GM18870 (cell line): ENCODE data around the gene PRKCE.

ENCODE experiments used
- ATAC-seq: cut with Tn5 transposase; IDR thresholded peaks from one replicate; pipeline ENCODE4 v1.9.1; 2021; ENCODE audit warnings: moderate library complexity; ENCODE audit not compliant: unreplicated experiment

The PRKCE gene

DNA sequence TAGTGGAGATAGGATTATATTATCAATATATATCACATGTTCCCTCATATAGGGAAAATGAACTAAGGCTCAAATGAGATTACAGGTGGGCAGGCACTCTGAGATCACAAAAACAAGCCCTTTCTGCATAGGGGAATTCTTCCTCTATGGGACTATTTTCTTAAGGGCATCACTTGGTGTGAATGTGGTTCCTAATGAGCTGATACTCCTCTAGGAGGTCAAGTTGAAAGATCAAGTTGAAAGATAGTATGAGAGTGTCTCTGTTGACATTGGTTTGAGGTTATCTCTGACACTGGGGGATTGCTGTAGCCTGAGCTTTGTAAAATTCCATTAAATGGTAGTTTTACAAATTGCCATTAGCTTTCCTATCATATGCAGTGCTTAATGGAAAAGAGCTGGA, 270.4 kb downstream of the PRKCE start:
- no peak for ATAC-seq

DNA sequence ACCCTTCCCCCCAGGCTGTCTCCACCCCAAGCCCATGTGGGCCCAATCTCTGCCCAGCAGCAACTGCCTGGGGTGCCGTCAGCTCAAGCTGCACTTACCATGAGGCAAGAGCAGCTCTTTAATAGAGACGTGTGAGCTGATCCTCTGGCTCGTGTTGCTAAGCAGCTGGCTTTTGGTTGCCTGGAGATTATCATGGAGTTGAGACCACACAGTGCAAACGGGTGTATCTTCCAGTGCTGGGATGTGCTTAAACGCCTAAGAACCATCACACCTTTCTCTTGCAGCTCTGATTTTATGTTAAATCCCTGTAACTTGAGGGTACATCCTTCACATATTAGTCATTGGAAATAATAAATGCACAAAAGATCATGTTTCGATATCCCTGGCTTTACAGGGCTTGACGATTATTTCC, 271.1 kb downstream of the PRKCE start:
- no peak for ATAC-seq

DNA sequence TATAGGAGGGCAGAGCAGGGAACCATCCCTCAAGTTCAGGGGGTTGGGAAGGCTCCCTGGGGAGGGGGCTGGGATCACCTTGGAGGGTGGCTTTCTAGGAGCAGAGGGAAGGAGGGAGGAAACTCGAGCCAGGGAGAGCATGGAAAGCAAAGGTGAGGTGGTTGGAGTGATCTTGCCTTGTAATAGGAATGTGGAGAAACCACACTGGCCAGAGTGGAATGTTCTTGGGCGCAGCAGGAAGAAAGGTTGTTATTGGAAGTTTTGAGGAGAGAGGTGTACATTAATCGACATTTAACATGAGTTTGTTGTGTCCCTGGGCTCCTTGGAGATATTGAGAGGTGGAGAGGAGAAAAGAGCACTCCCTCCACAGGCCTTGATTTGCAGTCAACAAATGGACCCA, 272.2 kb downstream of the PRKCE start:
- no peak for ATAC-seq

DNA sequence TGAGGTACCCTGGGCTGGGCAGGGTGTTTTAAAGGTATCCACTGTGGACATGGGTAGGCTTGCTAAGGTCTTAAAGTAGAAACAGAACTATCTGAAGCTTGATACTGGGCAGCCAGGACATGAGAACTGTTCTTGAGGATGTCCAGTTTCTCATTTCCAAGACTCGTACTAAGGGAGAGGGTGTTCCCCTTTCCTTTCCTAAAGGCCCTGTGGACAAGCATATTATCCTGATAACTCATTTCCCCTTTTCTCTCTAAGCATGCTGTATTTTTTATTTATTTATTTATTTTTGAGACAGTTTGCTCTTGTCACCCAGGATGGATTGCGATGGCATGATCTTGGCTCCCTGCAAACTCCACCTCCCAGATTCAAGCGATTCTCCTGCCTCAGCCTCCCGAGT, 273.6 kb downstream of the PRKCE start:
- no peak for ATAC-seq

DNA sequence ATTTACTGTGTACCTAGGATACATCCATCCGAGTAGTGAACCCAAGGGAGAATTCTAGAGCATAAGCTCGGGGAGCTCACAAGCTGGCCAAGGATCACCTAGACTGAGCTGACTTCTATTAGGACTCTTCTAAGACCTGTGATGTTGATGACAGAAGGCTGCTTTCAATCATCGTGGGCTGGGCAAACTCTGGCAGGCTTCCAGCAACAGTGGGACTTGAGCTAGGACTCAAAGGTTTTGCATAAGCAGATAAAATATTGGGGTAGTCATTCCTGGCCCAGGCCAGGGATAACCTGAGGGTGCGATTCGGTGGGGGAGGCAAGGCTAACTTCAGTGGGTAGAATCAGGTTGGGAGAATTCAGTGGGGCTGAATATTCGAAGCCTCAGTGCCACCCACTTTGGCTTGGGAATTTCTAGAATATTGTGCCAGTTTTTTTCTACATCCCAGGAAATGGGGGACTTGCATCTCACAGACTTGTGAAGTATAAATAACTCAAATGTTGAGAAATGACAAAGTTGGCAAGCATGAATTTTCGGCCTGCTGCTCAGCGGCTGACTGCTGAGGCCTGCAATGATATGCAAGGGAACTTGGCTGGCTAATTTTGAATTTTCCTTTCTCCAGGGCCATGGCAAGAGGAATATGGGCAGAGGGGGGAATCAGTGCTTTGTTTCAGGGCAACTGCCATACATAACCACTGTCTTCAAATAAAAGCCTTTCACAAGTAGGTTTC, 274.3 kb downstream of the PRKCE start:
- ATAC-seq, result no peak

DNA sequence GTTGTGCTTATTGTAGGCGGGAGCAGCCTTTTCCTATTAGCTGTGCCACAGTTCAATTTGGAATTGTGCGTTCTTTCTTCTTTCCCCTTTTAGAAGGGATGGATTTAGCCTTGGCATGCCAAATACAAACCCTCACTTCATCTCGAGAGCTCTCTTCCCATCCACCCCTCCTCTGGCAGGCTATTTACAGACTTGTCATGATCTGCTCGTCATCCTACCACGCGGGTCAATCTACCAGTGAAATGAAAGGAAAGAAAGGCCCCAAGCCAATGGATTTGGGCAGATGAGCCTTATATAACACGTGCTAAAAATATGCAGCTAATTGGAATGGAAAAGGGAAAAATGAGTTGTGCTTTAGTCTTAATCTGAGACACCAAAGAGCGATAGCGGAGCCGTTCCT, 277.5 kb downstream of the PRKCE start:
- no peak for ATAC-seq

DNA sequence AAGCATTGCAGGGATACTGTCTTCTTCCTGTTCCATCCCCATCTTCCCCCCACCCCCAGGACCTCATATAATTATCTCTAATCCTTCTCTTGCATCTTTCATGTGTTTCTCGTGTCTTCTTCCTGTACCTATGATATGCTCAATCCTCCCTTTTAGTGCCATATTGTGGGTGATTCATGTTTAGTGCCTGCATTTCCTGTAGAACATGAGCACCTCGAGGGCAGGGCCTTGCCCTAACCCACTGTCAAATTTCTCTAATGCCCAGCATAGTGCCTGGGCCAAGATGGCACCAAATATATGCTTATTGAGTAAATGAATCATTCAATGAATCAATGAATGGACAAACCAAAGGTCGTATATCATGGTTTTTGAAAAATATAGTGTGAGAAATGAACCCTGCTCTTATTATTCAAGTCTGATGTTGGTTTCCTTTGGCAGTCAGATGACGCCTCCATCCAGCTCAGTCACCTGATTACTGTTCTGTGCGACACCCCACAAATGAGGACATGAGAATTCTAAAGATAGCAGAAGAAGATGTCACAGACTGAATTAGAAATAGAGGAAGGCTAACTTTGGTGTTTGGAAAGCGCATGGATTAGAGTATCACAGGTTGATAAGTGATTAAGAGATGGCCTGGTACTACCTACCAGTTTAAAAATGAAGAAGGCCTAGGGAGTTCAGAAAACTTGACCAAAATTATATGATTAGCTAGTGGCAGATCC, 278.4 kb downstream of the PRKCE start:
- no peak for ATAC-seq

DNA sequence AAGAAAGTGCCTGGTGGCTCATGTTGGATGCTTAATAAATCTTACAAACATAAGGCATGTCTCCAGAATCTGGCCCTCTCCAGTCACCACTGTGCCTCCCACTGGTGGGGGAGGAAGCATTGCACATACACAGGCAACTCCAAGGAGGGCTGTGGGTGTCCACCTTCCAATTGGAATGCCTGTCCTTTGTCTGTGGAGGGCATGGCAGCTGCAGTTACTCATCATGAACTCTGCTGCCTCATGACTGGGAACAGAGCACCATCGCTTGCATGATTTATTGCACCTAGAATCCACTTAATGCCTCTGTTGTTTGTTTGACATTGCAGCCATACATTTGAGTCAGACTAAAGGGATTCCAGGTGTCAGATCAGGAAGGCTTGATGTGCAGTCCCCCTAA, 278.9 kb downstream of the PRKCE start:
- ATAC-seq, result no peak

DNA sequence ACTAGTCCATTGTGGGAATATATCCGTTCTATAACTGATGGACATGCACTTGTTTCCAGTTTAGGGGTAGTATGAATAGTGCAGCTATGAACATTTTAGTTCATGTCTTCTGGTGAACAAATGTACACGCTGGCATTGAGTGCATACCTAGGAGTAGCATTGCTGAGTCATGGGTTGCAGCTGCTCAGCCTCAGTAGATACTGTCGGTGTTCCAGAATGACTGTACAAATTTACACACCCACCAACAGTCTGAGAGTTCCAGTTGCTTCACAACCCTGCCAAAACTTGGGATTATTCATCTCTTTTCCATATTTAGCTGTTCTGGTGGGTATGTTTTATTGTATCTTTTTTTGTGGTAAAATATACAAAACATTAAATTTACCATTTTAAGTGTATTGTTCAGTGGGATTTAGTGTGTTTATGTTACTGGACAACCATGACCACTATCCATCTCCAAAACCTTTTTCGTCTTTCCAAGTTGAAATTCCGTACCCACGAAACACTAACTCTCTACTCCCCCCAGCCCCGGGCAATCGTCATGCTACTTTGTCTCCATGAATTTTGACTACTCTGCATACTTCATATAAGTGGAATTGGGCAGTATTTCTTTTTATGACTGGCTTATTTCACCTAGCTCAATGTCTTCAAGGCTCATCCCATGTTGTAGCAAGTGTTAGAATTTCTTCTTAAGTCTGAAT, 281.0 kb downstream of the PRKCE start:
- no peak for ATAC-seq

DNA sequence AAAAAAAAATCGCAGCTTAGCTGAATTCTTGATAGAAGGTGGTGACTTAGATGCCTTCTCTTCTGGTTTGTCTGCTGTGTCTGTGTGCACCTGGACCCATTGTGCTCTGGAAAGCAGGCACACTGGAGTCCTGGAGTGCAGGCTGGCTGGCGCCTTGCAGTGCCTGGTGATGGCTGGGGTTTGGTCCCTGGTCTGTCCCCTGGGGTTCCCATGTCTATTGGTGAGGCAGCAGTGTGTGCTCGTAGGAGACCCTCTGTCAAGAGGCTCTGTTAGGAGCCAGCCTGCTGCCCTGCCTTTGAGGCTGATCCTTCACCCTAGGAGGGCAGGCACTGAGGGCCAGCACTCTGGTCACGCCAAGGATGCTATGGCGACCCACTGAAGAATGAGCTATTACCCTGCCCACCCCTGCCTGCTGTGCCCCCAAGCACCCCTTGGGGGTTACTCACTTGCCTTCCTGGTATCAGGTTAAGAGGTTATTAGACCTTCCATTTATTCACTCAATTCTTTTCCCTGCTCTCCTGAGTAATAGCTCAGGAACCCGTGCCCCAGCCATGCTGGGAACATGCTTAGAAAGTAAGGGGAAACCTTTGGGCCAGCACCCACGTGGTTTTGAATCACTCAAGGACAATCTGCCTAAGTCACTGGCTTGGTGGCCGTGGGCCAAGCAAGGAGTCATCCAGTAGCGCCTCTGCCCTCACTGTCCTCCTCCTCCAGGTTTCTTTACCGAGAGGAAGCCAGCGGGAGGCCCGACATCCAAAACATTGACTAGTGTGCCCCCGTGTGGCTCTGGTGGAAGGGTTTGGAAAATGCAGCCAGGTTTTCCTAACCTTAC, 284.5 kb downstream of the PRKCE start:
- no peak for ATAC-seq

DNA sequence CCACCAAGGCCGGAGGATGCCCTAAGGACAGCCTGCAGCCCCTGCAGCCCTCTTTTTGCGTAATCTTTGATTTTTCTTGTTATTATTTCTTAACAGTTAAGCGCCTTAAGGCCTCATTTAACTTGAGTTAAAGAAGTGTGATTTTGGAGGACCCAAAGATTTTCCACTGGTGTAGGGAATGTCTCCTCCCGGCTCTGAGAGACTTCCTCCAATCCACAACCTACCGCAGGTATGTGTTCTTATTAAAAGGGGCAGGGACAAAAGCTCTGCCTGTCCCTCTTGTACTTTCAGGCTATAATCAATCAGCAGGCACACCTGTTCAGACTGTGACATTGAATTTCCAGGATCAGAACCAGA, 285.1 kb downstream of the PRKCE start:
- no peak for ATAC-seq

DNA sequence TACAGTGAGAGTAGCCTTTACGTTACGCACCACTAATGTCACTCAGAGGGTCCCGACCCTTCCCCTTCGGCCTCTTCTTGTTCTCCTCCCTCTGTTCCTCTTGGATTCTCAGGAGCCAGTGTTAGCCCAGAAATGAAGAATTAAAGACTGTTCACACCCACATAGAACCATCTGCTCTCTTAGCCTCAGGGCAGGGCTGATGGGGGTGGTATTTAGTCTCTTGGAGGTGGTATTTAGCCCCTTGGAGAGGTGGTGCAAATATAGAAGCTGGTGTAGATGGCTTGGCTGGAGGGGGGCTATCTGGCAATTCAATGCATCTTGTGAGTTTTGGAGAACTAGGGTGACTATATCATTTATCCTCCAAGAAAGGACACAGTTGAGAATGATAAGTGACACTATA, 286.5 kb downstream of the PRKCE start:
- ATAC-seq, result no peak

DNA sequence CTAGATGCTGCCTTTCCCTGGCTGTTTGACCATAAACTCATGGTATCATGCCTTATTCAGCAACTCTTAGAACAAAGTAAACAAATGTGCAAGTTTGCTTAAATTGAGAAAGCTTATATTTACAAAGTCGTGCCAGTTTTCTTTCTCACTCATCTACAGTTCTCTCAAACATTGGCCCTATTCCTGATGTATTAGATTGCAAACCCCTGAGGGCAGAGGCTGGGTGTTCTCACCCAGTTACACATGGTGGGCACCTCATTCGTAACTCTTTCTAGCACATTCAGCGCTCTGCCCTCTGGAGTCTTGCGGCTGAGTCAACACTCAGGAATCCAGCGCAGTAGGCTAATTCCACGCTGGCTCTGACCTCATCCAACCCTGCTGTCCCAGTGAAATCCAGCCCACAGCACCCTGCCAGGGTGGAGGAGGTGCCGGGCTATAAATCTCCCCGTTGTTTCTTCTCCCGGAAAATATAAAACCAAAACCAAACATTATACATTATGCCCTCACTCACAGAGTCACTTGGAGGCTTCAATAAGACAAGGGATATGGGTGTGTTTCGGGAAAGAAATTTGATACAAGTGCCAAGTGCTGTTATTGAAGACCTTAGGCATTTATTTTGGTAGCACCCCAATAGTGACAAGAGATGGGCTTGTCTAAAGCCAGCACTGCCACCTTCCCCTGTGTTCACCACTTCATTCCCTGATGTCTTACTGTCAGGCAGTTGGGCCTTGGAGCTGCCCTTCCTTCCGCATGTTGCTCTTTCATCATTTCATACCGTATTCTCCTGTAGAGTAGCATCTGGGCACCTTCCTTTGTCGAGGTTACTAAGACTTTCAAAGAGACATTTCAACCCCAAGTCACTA, 287.4 kb downstream of the PRKCE start:
- ATAC-seq, result no peak

DNA sequence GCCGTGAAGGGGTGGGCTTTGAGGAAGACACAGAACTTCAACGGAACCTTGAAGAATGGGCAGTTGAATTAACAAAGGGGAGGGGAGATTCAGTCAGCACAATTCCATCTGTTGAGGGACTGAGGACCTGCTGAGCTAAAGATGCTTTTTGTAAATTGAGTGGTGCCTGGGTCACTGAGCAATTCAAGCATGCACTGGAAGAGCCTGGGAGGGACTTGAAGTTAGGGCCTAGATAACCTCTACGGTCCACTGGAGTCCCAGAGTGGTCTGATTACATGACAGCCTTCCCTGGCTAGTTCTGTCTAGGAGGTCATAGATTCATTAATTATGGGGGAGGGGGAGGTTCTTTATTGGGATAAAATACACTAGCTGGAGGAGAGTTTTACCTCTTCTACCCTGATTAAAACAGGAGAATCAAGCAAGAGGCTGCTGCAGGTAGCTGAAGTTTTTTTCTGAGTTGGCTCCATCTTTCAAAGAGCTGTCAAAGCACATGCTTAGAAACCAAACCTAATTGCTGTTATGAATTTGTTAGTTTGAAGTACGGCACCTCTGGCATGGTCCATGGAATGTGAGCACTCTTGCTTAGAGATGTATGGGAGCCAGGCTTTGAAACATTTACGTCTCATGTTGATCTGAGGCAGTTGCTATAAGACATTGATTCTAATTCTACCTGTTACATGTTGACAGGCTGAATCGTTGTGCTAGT, 290.2 kb downstream of the PRKCE start:
- no peak for ATAC-seq

DNA sequence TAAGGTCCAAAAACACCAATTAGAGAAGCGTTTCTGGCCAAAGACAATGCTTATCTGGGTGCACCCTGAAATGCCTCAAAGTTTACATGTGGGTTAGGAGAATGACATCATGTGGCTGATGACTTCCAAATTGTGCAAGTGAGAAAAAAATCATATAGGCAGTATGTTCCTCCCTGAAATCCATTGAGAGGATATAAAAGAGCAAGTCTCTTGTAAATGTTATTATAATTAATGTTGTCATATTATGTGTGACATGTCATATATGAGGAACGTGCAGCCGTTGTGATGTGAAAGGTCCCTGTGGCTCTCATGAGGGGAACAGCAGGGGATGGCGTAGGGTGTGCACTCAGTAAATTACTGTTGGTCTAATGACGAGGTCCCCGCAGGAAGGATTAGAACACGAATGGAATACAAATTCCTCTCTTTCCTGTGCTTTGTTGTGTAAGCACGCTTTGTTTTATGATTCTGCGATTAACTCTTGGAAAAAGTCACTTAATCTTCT, 290.8 kb downstream of the PRKCE start:
- no peak for ATAC-seq

DNA sequence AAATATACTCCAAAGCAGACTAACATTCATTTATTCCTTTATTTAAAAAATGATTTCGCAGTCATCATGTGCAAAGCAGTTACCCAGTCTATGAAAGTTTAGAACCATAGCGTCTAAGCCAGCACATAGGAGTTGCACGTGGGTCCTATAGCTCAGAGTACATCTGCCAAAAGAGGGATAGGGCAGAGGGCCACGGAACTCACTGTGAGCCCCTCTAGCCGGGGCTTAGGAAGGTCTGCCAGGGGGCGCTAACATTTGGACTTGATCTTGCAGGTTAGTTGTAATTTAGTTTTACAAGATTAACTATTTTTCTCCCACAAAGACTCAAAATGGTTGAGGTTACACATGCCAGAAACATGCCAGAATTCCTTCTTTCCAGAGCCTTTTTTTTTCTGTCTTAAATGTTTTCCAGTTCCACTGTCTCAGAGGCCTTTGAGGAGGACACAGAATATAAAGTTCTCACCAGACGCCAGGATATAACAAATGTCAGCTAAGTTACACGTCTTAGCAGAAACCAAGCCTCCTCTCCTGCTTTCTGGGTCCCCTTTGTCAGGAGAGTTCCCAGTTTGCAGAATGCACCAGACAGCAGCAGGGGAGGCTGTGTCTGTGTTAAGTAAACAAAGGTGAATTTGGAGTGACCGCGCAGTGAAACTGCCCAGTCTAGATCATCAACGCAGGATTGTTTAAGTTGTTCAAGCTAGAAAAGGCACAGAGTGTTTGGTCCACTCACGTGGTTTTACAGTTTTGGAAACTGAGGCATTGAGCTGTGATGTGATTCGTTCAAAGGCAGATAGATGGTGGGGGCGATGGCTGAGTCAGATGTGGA, 292.0 kb downstream of the PRKCE start:
- ATAC-seq, result no peak

DNA sequence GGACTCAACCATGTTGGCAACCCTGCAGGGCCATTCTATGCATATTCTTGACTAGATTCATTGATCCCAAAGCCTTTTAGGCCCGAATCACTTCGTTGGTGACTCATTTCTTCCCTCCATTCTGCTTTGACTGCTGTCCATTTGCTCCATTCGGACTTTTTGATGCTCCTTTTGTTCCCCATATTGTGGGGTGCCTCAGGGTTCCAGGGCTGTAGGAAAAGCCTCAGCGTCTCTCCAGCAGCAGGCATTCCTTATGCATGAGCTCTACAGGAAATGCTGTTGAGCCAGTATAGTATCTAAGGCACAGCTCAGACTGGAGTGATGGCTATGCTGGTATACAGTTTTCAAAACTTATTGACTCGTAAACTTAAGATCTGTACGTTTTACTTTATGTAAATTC, 292.6 kb downstream of the PRKCE start:
- no peak for ATAC-seq

DNA sequence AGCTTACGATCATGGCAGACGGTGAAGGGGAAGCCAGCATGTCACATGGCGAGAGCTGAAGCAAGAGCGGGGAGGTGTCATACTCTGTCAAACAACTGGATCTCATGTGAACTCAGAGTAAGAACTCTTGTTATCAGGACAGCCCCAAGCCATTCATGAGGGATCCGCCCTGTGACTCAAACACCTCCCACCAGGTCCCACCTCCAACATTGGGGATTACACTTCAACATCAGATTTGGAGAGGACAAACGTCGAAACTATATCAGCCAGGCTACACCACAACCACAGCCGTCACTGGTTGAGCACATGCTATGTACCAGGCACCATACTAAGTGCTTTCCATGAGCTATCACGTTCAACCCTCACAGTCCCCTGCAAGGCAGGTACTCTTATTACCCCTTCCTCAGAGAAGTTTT, 293.8 kb downstream of the PRKCE start:
- no peak for ATAC-seq

DNA sequence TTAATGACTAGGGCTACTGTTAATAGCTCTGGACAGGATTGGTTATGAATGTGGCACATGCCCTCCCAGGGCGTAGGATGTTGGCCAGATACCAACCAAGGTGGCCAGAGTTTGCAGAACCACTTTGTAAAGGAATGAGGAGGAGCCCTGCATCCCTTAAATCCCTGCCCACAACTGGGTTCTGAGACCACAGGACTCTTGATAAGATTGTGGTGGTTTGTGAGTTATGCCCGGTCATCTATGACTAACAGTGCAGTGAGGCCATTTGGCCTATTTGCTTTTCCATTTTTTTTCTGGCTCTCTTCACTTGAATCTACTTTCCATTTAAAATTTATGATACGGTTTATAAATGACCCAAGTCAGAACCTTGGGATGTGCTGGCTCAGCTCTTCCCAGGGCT, 294.5 kb downstream of the PRKCE start:
- no peak for ATAC-seq
